Measurements from ENCODE around the gene MRPL42.

- TF ChIP-seq CTCF (IDR thresholded peaks at IDR 0.05) (peak; percentile 59 to 79 (median 72)), POLR2A (IDR thresholded peaks at IDR 0.05) (peak; percentile 59)
These were observed at the start of gene MRPL42 for GRCh38 chr12:93467351-93468007.
